AG09309 (cell line): Measurements from ENCODE around the gene DNAJB8.

Experiments used
- DNase-seq: peaks from one replicate; pipeline ENCODE4 v3.0.0-alpha.2; 2010; ENCODE audit warnings: low read depth
- H3K4me3 ChIP-seq: 2 replicates; pipeline ENCODE4 v1.5.1; 2011; ENCODE audit warnings: mild to moderate bottlenecking, low read depth, low read length, moderate library complexity; ENCODE audit not compliant: control insufficient read depth
- TF ChIP-seq, protein P1 (sequence below): IDR thresholded peaks from 2 replicates; pipeline ENCODE4 v1.5.1; 2011; ENCODE audit warnings: mild to moderate bottlenecking, low read depth, low read length, inconsistent platforms; ENCODE audit not compliant: insufficient read depth, control insufficient read depth; ENCODE audit errors: missing control alignments

Gene DNAJB8

DNA sequence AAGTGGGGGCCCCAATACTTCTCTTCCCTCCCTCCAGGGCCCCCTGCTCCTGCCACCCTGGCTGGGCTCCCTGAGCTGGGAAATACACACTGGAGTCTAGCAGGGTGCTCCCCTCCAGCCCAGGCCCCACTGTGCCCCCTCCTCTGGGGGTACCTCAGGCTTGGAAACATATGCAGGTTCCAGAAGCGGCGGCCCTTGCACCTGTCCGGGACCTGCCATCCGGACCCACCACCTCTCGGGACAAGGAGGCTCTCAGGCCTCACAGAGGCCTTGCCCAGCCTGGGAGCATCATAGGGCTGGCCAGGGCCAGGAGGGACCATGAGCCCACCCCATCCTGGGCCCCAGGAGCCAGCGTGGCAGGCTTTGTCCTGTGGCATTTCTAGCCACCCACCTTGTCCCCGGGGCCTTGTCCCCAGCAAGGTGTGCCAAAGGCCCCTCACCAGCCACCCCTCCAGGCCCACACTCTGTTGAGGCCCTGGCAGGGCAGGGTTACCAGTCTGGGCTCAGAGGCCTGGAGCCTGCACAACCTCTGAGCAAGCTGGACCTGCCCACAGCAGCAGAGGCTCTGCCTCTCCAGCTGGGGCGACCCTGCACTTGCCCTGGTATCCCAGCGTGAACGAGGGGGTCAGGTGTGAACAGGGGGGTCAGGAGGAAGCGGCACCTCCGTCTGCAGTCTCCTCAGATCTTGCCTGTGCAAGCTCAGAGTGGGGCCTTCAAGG lies 45.8 kb downstream of the DNAJB8 start:
- no peak for DNase-seq
- H3K4me3 ChIP-seq = no peak overlapping the region
- TF ChIP-seq, protein P1, sequence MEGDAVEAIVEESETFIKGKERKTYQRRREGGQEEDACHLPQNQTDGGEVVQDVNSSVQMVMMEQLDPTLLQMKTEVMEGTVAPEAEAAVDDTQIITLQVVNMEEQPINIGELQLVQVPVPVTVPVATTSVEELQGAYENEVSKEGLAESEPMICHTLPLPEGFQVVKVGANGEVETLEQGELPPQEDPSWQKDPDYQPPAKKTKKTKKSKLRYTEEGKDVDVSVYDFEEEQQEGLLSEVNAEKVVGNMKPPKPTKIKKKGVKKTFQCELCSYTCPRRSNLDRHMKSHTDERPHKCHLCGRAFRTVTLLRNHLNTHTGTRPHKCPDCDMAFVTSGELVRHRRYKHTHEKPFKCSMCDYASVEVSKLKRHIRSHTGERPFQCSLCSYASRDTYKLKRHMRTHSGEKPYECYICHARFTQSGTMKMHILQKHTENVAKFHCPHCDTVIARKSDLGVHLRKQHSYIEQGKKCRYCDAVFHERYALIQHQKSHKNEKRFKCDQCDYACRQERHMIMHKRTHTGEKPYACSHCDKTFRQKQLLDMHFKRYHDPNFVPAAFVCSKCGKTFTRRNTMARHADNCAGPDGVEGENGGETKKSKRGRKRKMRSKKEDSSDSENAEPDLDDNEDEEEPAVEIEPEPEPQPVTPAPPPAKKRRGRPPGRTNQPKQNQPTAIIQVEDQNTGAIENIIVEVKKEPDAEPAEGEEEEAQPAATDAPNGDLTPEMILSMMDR = no peak

GRCh38 chr3:128420289-128420688 lies 46.4 kb downstream of the DNAJB8 start:
- H3K4me3 ChIP-seq = no peak overlapping the region
- TF ChIP-seq, protein P1 = no peak
- DNase-seq = no peak

DNA sequence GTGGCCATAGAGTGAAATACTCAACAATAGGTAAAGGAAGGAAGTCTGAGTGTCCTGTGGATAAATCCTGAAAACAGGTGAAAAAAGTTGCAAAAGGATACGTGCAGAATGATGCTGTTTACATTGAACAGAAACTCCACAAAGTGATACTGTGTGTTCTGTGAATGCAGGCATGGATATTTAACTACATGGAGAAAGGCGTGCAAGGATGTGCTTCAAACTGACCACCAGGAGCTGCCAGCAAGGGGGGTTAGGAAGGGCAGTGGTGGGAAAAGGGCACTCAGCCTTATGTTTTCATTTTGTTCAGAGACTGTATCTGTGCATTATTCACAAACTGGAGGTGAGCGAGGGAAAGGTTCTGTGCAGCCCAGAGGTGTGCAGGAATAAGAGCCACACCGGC lies 47.4 kb downstream of the DNAJB8 start:
- H3K4me3 ChIP-seq = no peak overlapping the region
- DNase-seq = no peak
- TF ChIP-seq, protein P1 = no peak

DNA sequence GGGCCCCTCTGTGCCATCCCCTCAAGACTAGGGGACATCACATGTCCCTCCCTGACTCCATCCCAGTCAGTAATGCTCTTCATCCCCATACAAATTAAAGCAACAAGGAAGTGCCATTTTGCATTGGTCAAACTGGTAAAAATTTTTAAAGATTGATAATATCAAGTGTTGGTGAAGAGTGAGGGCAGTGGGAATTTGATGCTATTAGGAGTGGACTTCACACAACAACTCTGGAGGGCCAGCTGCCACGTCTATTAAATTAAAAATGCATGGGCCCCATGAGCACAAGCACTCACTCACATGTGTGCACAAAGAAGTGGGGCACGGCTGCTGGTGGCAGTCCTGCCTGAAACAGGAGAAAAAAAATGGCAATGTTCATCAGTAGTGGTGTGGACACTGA lies 47.8 kb downstream of the DNAJB8 start:
- H3K4me3 ChIP-seq = no peak overlapping the region
- DNase-seq = no peak
- TF ChIP-seq, protein P1 = no peak

- H3K4me3 ChIP-seq = no peak overlapping the region
- DNase-seq = peak; percentile 52
Measured at GRCh38 chr3:128416578-128417211, 50.0 kb downstream of the DNAJB8 start.

DNA sequence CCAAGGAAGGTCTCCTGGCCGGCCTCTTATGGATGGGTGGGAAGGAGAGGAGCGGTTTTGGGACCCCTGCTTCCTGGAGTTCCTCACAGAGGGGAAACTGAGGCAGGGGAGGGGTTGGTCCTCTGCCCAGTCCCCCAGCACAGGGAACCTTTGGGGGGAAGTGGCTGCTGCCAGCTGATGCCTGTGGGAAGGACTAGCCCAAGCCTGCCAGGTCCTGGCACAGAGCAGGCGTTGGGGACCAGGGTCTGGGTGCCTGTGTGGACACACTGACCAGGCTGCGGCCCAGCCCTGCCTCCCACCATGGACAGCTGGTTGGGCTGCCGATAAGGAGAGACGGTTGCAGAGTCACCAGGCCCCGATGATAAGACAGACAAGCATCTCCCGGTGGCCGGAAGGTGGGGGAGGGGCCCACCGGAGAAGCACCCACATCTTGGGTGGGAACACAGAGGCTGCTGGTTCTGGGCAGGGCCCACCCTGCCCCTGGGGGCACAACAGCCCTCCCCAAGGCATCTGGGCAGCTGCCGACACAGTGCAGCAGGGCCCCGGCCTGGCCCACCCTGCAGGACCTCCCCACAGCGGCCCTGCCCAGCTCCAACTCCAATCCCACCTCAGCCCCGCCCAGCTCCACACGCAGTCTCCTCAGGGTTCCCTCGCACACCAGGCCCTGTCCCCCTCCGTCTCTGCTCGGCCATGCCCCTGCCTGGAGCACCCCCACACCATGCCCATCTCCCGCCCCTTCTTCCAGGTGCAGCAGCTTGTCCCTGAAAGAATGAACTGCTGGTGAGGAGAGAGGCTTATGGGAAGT lies 50.7 kb downstream of the DNAJB8 start:
- TF ChIP-seq, protein P1 = no peak
- no peak for DNase-seq

More at GRCh38 chr3:128416578-128417211, 50.0 kb downstream of the DNAJB8 start:
- TF ChIP-seq, protein P1 = no peak

More for the DNA sequence above, 50.7 kb downstream of the DNAJB8 start:
- no peak overlapping the region for H3K4me3 ChIP-seq
